Sigmoid colon (tissue), 4 donors: ENCODE results near the gene MGST3.

Source experiments
- EP300 ChIP-seq, 4 donors: sonication (generic); formaldehyde crosslinking; IDR thresholded peaks; one replicate each; pipeline ENCODE4 v1.6.1; 2017; ENCODE audit warnings: antibody characterized with exemption in 4 of 4
- POLR2A ChIP-seq, 2 donors: fragments of 450-650 bp; IDR thresholded peaks; one replicate each; pipeline ENCODE4 v1.6.1; 2016; ENCODE audit warnings: antibody characterized with exemption in 2 of 2, mild to moderate bottlenecking in 2 of 2, moderate library complexity in 2 of 2
- TF ChIP-seq, protein P1 (sequence below), 4 experiments: fragments of 450-650 bp in 3 of 4; fragments of 200-600 bp in 1 of 4; IDR thresholded peaks; one replicate each; pipeline ENCODE4 v1.5.1; 2016 to 2019; ENCODE audit warnings: antibody characterized with exemption in 4 of 4, mild to moderate bottlenecking in 3 of 4, moderate library complexity in 2 of 4

DNA sequence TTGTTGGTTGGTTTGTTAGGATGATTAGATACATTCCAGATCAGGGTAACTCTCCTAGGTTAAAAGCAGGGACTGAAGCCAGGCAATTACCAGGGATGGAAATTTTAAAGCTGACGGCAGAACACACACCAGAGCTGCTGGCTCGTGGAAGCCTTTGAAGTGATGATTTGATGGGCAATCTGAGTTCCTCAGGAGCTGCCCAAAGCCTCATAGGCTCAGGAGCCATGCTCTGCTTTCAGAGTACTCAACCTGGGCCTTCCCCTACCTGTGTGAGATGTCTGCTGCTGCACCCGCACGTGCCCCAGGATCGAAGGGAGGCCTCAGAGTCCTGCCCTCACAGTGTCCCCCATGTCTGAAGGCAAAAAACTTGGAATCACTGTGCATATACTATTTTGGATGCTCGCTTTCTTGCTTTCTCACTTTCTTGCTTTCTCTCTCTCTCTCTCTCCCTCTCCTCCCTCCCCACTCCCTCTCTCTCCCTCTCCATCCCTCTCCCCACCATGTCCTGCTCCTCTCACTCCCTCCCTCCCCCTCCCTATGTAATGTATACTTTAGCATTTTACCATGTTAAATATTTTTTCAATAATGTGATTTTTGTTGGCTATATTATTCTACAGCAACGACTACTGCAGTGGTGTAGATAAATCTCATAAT is 18.0 kb downstream of the MGST3 start:
- TF ChIP-seq, protein P1, sequence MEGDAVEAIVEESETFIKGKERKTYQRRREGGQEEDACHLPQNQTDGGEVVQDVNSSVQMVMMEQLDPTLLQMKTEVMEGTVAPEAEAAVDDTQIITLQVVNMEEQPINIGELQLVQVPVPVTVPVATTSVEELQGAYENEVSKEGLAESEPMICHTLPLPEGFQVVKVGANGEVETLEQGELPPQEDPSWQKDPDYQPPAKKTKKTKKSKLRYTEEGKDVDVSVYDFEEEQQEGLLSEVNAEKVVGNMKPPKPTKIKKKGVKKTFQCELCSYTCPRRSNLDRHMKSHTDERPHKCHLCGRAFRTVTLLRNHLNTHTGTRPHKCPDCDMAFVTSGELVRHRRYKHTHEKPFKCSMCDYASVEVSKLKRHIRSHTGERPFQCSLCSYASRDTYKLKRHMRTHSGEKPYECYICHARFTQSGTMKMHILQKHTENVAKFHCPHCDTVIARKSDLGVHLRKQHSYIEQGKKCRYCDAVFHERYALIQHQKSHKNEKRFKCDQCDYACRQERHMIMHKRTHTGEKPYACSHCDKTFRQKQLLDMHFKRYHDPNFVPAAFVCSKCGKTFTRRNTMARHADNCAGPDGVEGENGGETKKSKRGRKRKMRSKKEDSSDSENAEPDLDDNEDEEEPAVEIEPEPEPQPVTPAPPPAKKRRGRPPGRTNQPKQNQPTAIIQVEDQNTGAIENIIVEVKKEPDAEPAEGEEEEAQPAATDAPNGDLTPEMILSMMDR (IDR thresholded peaks at IDR 0.05): no peak
- TF ChIP-seq POLR2A (IDR thresholded peaks at IDR 0.05) (no peak), EP300 (IDR thresholded peaks at IDR 0.05) (no peak)
